ENCODE measurements around the gene SORCS2. TPM values are rescaled to one million over a fixed set of nuclear protein-coding genes. Genes with fewer than 3 reads are reported as not detected.

SORCS2 gene
- total RNA-seq, 1 experiment from 2014 or later: 0.15 TPM

DNA sequence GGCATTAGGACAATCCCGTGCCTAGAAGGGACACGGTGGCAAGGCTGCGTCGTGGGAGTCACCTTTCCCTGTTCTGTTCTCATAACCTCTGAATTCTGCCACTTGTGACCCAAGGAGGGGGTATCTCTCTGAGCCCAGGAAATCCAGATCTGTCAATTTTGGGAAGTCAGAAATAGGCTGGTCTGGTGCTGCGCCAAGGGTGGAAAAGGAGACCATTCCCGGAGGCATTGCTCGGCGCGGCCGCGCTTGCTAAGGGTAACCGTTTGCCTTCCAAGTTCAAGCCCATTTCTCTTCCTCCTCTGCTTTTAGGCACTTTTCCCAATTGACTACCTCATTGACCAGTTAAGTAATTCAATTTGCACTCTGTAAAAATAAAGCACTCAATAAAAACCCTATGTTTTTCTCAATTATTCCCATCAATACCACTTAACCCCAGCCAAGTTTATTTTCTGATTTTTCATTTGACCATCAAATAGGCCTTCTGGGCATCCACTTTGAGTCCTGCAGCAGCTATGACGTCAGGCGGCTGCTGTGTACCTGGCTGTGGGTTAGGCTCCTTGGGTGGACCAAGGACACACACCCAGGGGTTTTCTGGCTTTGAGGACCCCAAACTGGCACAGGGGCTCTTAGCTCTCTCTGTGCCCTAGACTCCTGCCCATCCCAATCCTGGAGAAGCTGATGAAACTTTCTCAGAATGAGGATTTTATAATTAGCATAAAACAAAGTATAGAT, 12.5 kb downstream of the SORCS2 start:
- H3K27ac ChIP-seq (ENCODE audit: low read length): no peak overlapping the region
- ChIA-PET POLR2A (no interaction called here), CTCF (no interaction called here)

DNA sequence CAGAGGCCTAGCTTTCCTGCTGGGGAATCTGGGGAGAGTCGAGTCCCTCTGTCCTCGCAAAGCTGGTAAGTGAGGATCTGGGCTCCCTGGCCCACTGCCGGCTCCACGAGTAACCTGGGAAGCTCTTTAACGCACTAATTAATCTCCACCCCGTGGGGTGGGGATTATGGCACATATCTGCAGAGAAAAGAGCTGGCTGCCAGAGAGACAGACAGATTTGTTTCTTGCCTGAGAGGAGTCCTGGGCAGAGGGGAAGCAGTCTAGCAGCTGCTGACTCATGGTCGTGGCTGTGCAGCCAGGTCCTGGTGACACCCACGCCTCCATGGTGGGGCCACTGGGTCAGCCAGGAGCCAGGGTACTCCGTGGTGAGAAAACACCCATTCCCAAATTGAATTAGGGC, 14.0 kb downstream of the SORCS2 start:
- in situ Hi-C loops (cut with HindIII; ENCODE audit: low pct_unique_long_range_greater_than_20kb, low sequenced_read_pairs) (no loop called here), intact Hi-C loops (cut with micrococcal nuclease; ENCODE audit: unreplicated experiment) (no loop called here)
- no peaks in the 10 kb centered on the region for H3K27me3 ChIP-seq (ENCODE audit: control insufficient read depth, insufficient read depth, low read length)
- no peaks in the 10 kb centered on the region for H3K36me3 ChIP-seq (ENCODE audit: control insufficient read depth, insufficient read depth, low read length)
- H3K4me1 ChIP-seq (ENCODE audit: control insufficient read depth, insufficient read depth, low read length): peaks cover 7% of the 10 kb centered on the region
- ChIA-PET CTCF (no interaction called here), POLR2A (no interaction called here)
- no TSS peak for BruUV-seq (replicated peaks)
- H3K4me3 ChIP-seq (ENCODE audit: low read depth in 2 of 2, low read length in 2 of 2): no peak overlapping the region
- ATAC-seq (peak; percentile 57; the same call in 1 of the 2 replicates), DNase-seq (ENCODE audit: low read depth, low spot score) (no peak)
- no peaks in the 10 kb centered on the region for H3K9me3 ChIP-seq (ENCODE audit: control insufficient read depth, insufficient read depth, low read depth, low read length)
- peak overlapping the region; percentile 17; the same call in 1 of the 2 replicates for H3K27ac ChIP-seq (ENCODE audit: low read length)
- TF ChIP-seq, protein P1, sequence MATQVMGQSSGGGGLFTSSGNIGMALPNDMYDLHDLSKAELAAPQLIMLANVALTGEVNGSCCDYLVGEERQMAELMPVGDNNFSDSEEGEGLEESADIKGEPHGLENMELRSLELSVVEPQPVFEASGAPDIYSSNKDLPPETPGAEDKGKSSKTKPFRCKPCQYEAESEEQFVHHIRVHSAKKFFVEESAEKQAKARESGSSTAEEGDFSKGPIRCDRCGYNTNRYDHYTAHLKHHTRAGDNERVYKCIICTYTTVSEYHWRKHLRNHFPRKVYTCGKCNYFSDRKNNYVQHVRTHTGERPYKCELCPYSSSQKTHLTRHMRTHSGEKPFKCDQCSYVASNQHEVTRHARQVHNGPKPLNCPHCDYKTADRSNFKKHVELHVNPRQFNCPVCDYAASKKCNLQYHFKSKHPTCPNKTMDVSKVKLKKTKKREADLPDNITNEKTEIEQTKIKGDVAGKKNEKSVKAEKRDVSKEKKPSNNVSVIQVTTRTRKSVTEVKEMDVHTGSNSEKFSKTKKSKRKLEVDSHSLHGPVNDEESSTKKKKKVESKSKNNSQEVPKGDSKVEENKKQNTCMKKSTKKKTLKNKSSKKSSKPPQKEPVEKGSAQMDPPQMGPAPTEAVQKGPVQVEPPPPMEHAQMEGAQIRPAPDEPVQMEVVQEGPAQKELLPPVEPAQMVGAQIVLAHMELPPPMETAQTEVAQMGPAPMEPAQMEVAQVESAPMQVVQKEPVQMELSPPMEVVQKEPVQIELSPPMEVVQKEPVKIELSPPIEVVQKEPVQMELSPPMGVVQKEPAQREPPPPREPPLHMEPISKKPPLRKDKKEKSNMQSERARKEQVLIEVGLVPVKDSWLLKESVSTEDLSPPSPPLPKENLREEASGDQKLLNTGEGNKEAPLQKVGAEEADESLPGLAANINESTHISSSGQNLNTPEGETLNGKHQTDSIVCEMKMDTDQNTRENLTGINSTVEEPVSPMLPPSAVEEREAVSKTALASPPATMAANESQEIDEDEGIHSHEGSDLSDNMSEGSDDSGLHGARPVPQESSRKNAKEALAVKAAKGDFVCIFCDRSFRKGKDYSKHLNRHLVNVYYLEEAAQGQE (IDR thresholded peaks at IDR 0.05; ENCODE audit: insufficient read depth in 1 of 2, low read depth in 2 of 2, low read length in 1 of 2): no peak
- TF ChIP-seq, protein P2, sequence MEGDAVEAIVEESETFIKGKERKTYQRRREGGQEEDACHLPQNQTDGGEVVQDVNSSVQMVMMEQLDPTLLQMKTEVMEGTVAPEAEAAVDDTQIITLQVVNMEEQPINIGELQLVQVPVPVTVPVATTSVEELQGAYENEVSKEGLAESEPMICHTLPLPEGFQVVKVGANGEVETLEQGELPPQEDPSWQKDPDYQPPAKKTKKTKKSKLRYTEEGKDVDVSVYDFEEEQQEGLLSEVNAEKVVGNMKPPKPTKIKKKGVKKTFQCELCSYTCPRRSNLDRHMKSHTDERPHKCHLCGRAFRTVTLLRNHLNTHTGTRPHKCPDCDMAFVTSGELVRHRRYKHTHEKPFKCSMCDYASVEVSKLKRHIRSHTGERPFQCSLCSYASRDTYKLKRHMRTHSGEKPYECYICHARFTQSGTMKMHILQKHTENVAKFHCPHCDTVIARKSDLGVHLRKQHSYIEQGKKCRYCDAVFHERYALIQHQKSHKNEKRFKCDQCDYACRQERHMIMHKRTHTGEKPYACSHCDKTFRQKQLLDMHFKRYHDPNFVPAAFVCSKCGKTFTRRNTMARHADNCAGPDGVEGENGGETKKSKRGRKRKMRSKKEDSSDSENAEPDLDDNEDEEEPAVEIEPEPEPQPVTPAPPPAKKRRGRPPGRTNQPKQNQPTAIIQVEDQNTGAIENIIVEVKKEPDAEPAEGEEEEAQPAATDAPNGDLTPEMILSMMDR (IDR thresholded peaks at IDR 0.05): no peak
- TF ChIP-seq SIN3A (IDR thresholded peaks at IDR 0.05; ENCODE audit: borderline replicate concordance, insufficient read depth, low read depth, low read length) (no peak), TCF7L2 (IDR thresholded peaks at IDR 0.05; ENCODE audit: low read depth, low read length) (no peak), POLR2AphosphoS5 (IDR thresholded peaks at IDR 0.05; ENCODE audit: low read depth, low read length) (no peak)

More for the DNA sequence above, 12.5 kb downstream of the SORCS2 start:
- BruUV-seq (replicated peaks): no TSS peak
- H3K27me3 ChIP-seq (ENCODE audit: control insufficient read depth, insufficient read depth, low read length): no peaks in the 10 kb centered on the region
- no peaks in the 10 kb centered on the region for H3K9me3 ChIP-seq (ENCODE audit: control insufficient read depth, insufficient read depth, low read depth, low read length)
- ATAC-seq (no peak), DNase-seq (ENCODE audit: low read depth, low spot score) (no peak)
- in situ Hi-C loops (cut with HindIII; ENCODE audit: low pct_unique_long_range_greater_than_20kb, low sequenced_read_pairs): no loop called here
- H3K4me3 ChIP-seq (ENCODE audit: low read depth in 2 of 2, low read length in 2 of 2): no peak overlapping the region
- intact Hi-C loops (cut with micrococcal nuclease; ENCODE audit: unreplicated experiment): no loop called here
- TF ChIP-seq SIN3A (IDR thresholded peaks at IDR 0.05; ENCODE audit: borderline replicate concordance, insufficient read depth, low read depth, low read length) (no peak), TCF7L2 (IDR thresholded peaks at IDR 0.05; ENCODE audit: low read depth, low read length) (no peak), POLR2AphosphoS5 (IDR thresholded peaks at IDR 0.05; ENCODE audit: low read depth, low read length) (no peak)
- TF ChIP-seq, protein P1 (IDR thresholded peaks at IDR 0.05; ENCODE audit: insufficient read depth in 1 of 2, low read depth in 2 of 2, low read length in 1 of 2): no peak
- TF ChIP-seq, protein P2 (IDR thresholded peaks at IDR 0.05): no peak
- peaks cover 7% of the 10 kb centered on the region for H3K4me1 ChIP-seq (ENCODE audit: control insufficient read depth, insufficient read depth, low read length)
- H3K36me3 ChIP-seq (ENCODE audit: control insufficient read depth, insufficient read depth, low read length): no peaks in the 10 kb centered on the region

All from Panc1 (cell line).